GM12865 (cell line): ENCODE results near the gene S100A16.
A peak's percentile ranks its signal among the peaks of the same experiment; 100 is the strongest.

Experiments
- DNase-seq: peaks from one replicate; pipeline ENCODE4 v3.0.0; 2010; ENCODE audit warnings: low read depth
- H3K4me3 ChIP-seq: 2 replicates; pipeline ENCODE4 v1.5.1; 2011; ENCODE audit warnings: mild to moderate bottlenecking, low read depth, low read length, control low read depth
- CTCF ChIP-seq: IDR thresholded peaks from 2 replicates; pipeline ENCODE4 v1.5.1; 2011; ENCODE audit warnings: low read length, control low read depth, low read depth, inconsistent platforms; ENCODE audit not compliant: insufficient read depth; ENCODE audit errors: missing control alignments

S100A16 gene

GRCh38 chr1:153639280-153639679 is 26.3 kb upstream of the S100A16 start:
- H3K4me3 ChIP-seq = no peak overlapping the region
- no peak for TF ChIP-seq CTCF
- DNase-seq = no peak

GRCh38 chr1:153638261-153638660 is 25.3 kb upstream of the S100A16 start:
- DNase-seq = no peak
- H3K4me3 ChIP-seq = no peak overlapping the region
- TF ChIP-seq CTCF = no peak

- TF ChIP-seq CTCF = no peak
- H3K4me3 ChIP-seq = no peak overlapping the region
- no peak for DNase-seq
Observed at GRCh38 chr1:153636312-153636711, 23.4 kb upstream of the S100A16 start.

GRCh38 chr1:153635872-153636271 is 22.9 kb upstream of the S100A16 start:
- no peak for TF ChIP-seq CTCF
- H3K4me3 ChIP-seq = peak overlapping the region; percentile 70

GRCh38 chr1:153633754-153634665 is 21.1 kb upstream of the S100A16 start, which contains the start of gene CHTOP:
Gene CHTOP (plus strand): TSS chr1:153634066. CDS start chr1:153636589, 2,523 bp downstream.
- peak within 1 kb of the TSS; percentile 70 for H3K4me3 ChIP-seq
- DNase-seq = peak; percentile 99
- TF ChIP-seq CTCF = no peak

More at GRCh38 chr1:153635872-153636271, 22.9 kb upstream of the S100A16 start:
- DNase-seq = no peak

- peak overlapping the region; percentile 43 for H3K4me3 ChIP-seq
- TF ChIP-seq CTCF = no peak
- DNase-seq = no peak
Observed at GRCh38 chr1:153633161-153633753, 20.3 kb upstream of the S100A16 start.
